Right lobe of liver (tissue), 6 donors: Measurements from ENCODE around the gene SCAPER. TPM values are rescaled to one million over a fixed set of nuclear protein-coding genes. Genes with fewer than 3 reads are reported as not detected.
"Not testable (repeated sequence)": the region's sequence is repeated elsewhere in the genome, so short reads cannot be mapped to it uniquely, and the experiment has no call there.

Source experiments
- ATAC-seq, 4 donors: fragments of 200-7000 bp; cut with Tn5 transposase; one replicate each; pipeline ENCODE4 v1.9.1; 2020; ENCODE audit warnings: mild to moderate bottlenecking in 4 of 4, moderate library complexity in 4 of 4
- DNase-seq, 3 donors: peaks; one replicate each; pipeline ENCODE4 v3.0.0-alpha.2; 2020
- H3K27ac ChIP-seq, 3 donors: fragments of 200-600 bp; one replicate each; pipeline ENCODE4 v1.8.0; 2022
- H3K27me3 ChIP-seq, 2 donors: fragments of 200-600 bp; one replicate each; pipeline ENCODE4 v1.8.0; 2022
- H3K36me3 ChIP-seq, 4 donors: fragments of 200-600 bp; sonication (generic) in 1 of 4; one replicate each; pipeline versions ENCODE4 v1.5.1 to v1.8.0; 2017 to 2022; ENCODE audit warnings: control low read depth in 1 of 4
- H3K4me1 ChIP-seq, 4 donors: fragments of 200-600 bp; sonication (generic) in 1 of 4; one replicate each; pipeline versions ENCODE4 v1.5.1 to v1.8.0; 2017 to 2022; ENCODE audit warnings: control low read depth in 1 of 4
- H3K4me3 ChIP-seq, 3 donors: fragments of 200-600 bp; one replicate each; pipeline ENCODE4 v1.8.0; 2022
- H3K9me3 ChIP-seq, 4 donors: fragments of 200-600 bp; sonication (generic) in 1 of 4; one replicate each; pipeline versions ENCODE4 v1.5.1 to v1.8.0; 2017 to 2022; ENCODE audit warnings: control low read depth in 1 of 4
- CTCF ChIP-seq, 4 donors: fragments of 200-600 bp in 3 of 4; fragments of 450-650 bp in 1 of 4; IDR thresholded peaks; one replicate each; pipeline versions ENCODE4 v1.5.1 to v1.8.0; 2016 to 2022; ENCODE audit warnings: antibody characterized with exemption in 4 of 4, mild to moderate bottlenecking in 2 of 4
- POLR2A ChIP-seq: fragments of 450-650 bp; IDR thresholded peaks from one replicate; pipeline ENCODE4 v1.6.1; 2017; ENCODE audit warnings: antibody characterized with exemption, mild to moderate bottlenecking
- WGBS: methylation state at CpG from one replicate; pipeline ENCODE4 v1.1.6; 2018; ENCODE audit warnings: low coverage, low lambda C conversion rate; ENCODE audit not compliant: insufficient coverage; ENCODE audit errors: missing lambda C conversion rate; 5-methylcytosine and 5-hydroxymethylcytosine counted together
- intact Hi-C, 2 donors: fragments of 100-400 bp; cut with DNase I; formaldehyde crosslinking; loops; one replicate each; pipeline versions ENCODE4 v1.11.2 to v1.14.1; 2022
- total RNA-seq, 6 experiments: library from RNA; depleted of rRNA in 2 of 6; stranded (reverse); fragments of >200 nt in 2 of 6; fragmentation: NEBNext Ultra II Directional in 3 of 6; extraction: Animal tissue kit (Norgen Biotek cat#: 25700) in 3 of 6; gene quantifications; one replicate each; pipeline versions ENCODE4 v1.1.0 to v1.2.4, GENCODE V29; 2016 to 2023
- donor health status: DM: no; HTN: yes; CAD: no.
- donor health status: DM: no; HTN: no; CAD: no.
- donor health status: DM: no; HTN: no; CAD: no.
- donor health status: DM: no; HTN: yes; CAD: no.
- donor health status: DM: no; HTN: yes; CAD: no.

SCAPER gene
- total RNA-seq, 6 experiments from 2014 or later: 6.7 to 17.3 (median 10.4) TPM

DNA sequence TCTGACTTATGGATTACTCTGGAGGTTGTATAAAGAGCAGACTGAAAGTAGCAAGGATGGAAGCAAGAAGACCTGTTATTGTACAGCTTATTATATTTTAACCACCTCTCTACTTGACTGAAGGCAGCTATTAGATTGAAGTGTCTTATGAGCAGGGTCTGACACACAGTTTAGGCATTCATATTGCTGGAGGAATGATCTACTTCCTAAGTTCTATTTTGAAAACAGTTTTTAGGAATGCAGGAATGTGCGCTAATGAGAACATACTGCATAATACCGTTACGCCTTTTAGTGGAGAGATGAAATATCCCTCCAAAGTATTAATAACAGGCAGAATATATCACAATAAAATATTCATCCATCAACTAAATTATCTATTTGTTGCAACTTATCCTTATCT, 375.2 kb downstream of the SCAPER start:
- intact Hi-C loops: no loop called here

DNA sequence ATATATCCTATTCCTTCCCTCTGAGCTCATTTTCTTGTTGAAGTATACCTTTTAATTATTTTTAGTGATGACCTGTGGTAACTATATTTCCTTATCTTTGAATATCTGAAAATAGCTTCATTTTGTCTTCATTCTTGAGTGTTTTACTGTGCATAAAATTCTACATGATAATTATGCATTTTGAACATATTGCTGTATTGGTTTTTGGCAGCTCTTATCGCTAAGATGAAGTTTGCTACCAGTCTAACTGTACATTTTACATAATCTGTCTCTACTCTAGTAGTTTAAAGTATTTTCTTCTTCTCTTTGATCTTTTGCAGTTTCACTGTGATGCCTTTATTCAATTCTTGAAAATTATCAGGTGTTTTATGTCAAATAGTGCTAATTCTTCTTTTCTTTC, 379.0 kb downstream of the SCAPER start:
- H3K27me3 ChIP-seq: no peaks in the 10 kb centered on the region
- intact Hi-C loops: no loop called here

More for the DNA sequence above, 375.2 kb downstream of the SCAPER start:
- H3K4me1 ChIP-seq: no peaks in the 10 kb centered on the region
- no peak overlapping the region for H3K27ac ChIP-seq
- no peaks in the 10 kb centered on the region for H3K27me3 ChIP-seq
- TF ChIP-seq CTCF (IDR thresholded peaks at IDR 0.05): no peak
- no peak for TF ChIP-seq POLR2A
- no peaks in the 10 kb centered on the region for H3K36me3 ChIP-seq
- no peak overlapping the region for H3K4me3 ChIP-seq
- H3K9me3 ChIP-seq: no peaks in the 10 kb centered on the region
- DNase-seq: no peak
- 95% methylated on average over 3 of the region's 3 CpGs for WGBS
- ATAC-seq: no peak

GRCh38 chr15:76517910-76518309, 387.2 kb downstream of the SCAPER start:
- ATAC-seq: no peak
- DNase-seq: no peak
- no peak overlapping the region for H3K27ac ChIP-seq
- H3K4me1 ChIP-seq: peaks cover 0 to 15% (median 2%) of the 10 kb centered on the region in 4 donors
- no peaks in the 10 kb centered on the region for H3K36me3 ChIP-seq
- no peaks in the 10 kb centered on the region for H3K9me3 ChIP-seq
- TF ChIP-seq CTCF (IDR thresholded peaks at IDR 0.05) (no peak), POLR2A (no peak)
- intact Hi-C loops: no loop called here
- no peaks in the 10 kb centered on the region for H3K27me3 ChIP-seq
- no peak overlapping the region for H3K4me3 ChIP-seq

More for the DNA sequence above, 379.0 kb downstream of the SCAPER start:
- H3K27ac ChIP-seq: no peak overlapping the region
- H3K36me3 ChIP-seq: no peaks in the 10 kb centered on the region
- no peak for ATAC-seq
- no peaks in the 10 kb centered on the region for H3K9me3 ChIP-seq
- TF ChIP-seq POLR2A: no peak
- no peak for TF ChIP-seq CTCF (IDR thresholded peaks at IDR 0.05)
- H3K4me1 ChIP-seq: no peaks in the 10 kb centered on the region
- no peak for DNase-seq
- WGBS: 100% methylated on average over 1 of the region's 1 CpG
- H3K4me3 ChIP-seq: no peak overlapping the region

DNA sequence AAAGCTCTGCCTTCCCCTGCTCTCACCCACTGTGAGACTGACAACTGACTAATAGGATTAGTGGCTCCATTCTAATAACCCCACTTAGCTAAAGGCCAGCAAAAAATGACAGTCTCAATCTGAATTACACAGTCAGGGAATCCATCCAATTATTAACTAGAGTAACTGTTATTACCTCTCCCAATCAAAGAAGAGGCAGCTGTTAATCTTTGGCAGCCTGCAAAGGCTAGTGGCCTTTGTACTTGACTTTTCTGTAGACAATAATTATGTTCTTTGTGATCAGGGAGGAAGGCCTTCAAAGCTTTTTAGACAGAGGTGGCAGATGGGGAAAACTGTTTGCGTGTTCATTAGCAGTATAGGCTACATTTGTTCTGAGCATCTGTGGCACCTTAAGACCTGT, 390.9 kb downstream of the SCAPER start:
- no peaks in the 10 kb centered on the region for H3K9me3 ChIP-seq
- no peaks in the 10 kb centered on the region for H3K27me3 ChIP-seq
- WGBS: 35% methylated on average over 1 of the region's 1 CpG
- peak; percentile 82 to 97 (median 90) for ATAC-seq
- no peak overlapping the region for H3K27ac ChIP-seq
- intact Hi-C loops: no loop called here
- peaks cover 0 to 15% (median 2%) of the 10 kb centered on the region in 4 donors for H3K4me1 ChIP-seq
- no peak overlapping the region for H3K4me3 ChIP-seq
- H3K36me3 ChIP-seq: no peaks in the 10 kb centered on the region
- DNase-seq: no peak
- TF ChIP-seq POLR2A: no peak
- no peak for TF ChIP-seq CTCF (IDR thresholded peaks at IDR 0.05)

DNA sequence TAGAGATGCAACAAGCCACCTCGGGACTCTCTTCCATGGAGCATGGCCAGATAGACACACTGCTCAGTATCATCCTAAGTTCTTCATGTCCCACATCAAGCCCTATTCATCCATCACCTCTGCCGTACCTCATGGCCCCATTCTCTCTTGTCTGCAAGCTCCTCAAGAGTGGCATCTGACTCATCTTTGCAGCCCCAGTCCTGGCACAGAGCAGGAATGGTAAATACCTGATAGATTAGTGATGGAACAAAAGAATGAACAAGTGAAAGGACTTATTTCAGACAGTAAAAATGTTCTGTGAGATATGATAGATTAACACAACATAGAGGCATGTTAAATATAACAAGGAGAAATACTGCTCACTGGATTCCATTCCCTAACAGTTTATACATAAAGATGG, 392.2 kb downstream of the SCAPER start:
- DNase-seq (no peak), ATAC-seq (no peak)
- no peaks in the 10 kb centered on the region for H3K27me3 ChIP-seq
- H3K4me3 ChIP-seq: no peak overlapping the region
- H3K27ac ChIP-seq: no peak overlapping the region
- no peaks in the 10 kb centered on the region for H3K9me3 ChIP-seq
- 93% methylated on average over 2 of the region's 2 CpGs for WGBS
- H3K36me3 ChIP-seq: no peaks in the 10 kb centered on the region
- intact Hi-C loops: no loop called here
- H3K4me1 ChIP-seq: peaks cover 0 to 15% (median 2%) of the 10 kb centered on the region in 4 donors
- TF ChIP-seq POLR2A (no peak), CTCF (IDR thresholded peaks at IDR 0.05) (no peak)

DNA sequence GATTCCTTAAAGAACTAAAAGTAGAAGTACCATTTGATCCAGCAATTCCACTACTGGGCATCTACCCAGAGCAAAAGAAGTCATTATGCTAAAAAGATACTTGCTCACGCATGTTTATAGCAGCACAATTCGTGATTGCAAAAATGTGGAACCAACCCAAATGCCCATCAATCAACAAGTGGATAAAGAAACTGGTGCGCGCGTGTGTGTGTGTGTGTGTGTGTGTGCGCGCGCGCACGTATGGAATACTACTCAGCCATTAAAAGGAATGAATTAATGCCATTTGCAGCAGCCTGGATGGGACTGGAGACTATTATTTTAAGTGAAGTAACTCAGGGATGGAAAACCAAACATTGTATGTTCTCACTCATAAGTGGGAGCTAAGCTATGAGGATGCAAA, 394.5 kb downstream of the SCAPER start:
- H3K36me3 ChIP-seq, DNase-seq, H3K4me3 ChIP-seq, intact Hi-C loops, H3K27ac ChIP-seq, H3K9me3 ChIP-seq, H3K27me3 ChIP-seq, ATAC-seq: not testable (repeated sequence)
- 99% methylated on average over 10 of the region's 10 CpGs for WGBS
- H3K4me1 ChIP-seq: peaks cover 0 to 15% (median 2%) of the 10 kb centered on the region in 4 donors
